Caco-2 (cell line): ENCODE measurements around the gene TTC21A. TPM values are rescaled to one million over a fixed set of nuclear protein-coding genes. Genes with fewer than 3 reads are reported as not detected.
"Not testable (repeated sequence)": the region's sequence is repeated elsewhere in the genome, so short reads cannot be mapped to it uniquely, and the experiment has no call there.

Experiments
- BruUV-seq: library from RNA; stranded (reverse); fragments of 400-500 nt; replicated peaks from 2 replicates; lab custom pipeline; 2021; lab: Mats Ljungman, UMichigan
- CTCF ChIA-PET: fragments of 300-600 bp; sonication (Branson Sonifier 250); formaldehyde crosslinking; loops from one replicate; lab custom pipeline; 2022; ENCODE audit warnings: antibody characterized with exemption; lab: Charles Lee
- POLR2A ChIA-PET: fragments of 300-600 bp; sonication (Branson Sonifier 250); formaldehyde crosslinking; loops from one replicate; lab custom pipeline; 2022; ENCODE audit warnings: antibody characterized with exemption; lab: Charles Lee
- DNase-seq, 2 experiments: peaks; one replicate each; pipeline versions ENCODE4 v3.0.0 to v3.0.0-alpha.2; 2020 to 2022
- H3K27me3 ChIP-seq: replicated peaks from 2 replicates; pipeline ENCODE4 v1.6.0; 2011; ENCODE audit warnings: low read length; ENCODE audit not compliant: control insufficient read depth, insufficient read depth
- H3K36me3 ChIP-seq: 2 replicates; pipeline ENCODE4 v1.5.1; 2011; ENCODE audit warnings: low read length; ENCODE audit not compliant: control insufficient read depth, insufficient read depth
- H3K4me1 ChIP-seq: fragments of 250-450 bp; sonication (Bioruptor Pico); 2 replicates; pipeline ENCODE4 v1.5.1; 2020; ENCODE audit warnings: mild to moderate bottlenecking
- H3K4me3 ChIP-seq: 2 replicates; pipeline ENCODE4 v1.5.1; 2011; ENCODE audit warnings: low read depth, mild to moderate bottlenecking, control low read depth, low read length
- H3K9me3 ChIP-seq: fragments of 250-450 bp; sonication (Bioruptor Pico); 2 replicates; pipeline ENCODE4 v1.5.1; 2020; ENCODE audit warnings: mild to moderate bottlenecking, moderate library complexity
- H3K27ac Mint-ChIP-seq: one replicate; pipeline ENCODE4 v1.8.0; 2022; ENCODE audit warnings: mixed read lengths; ENCODE audit not compliant: unreplicated experiment
- H3K27me3 Mint-ChIP-seq: one replicate; pipeline ENCODE4 v1.8.0; 2022; ENCODE audit warnings: mixed read lengths; ENCODE audit not compliant: insufficient read depth, unreplicated experiment
- H3K36me3 Mint-ChIP-seq: one replicate; pipeline ENCODE4 v1.8.0; 2022; ENCODE audit warnings: mild to moderate bottlenecking, mixed read lengths; ENCODE audit not compliant: insufficient read depth, unreplicated experiment
- H3K4me1 Mint-ChIP-seq: one replicate; pipeline ENCODE4 v1.8.0; 2022; ENCODE audit warnings: low read depth, mixed read lengths; ENCODE audit not compliant: unreplicated experiment
- H3K4me3 Mint-ChIP-seq: one replicate; pipeline ENCODE4 v1.8.0; 2022; ENCODE audit warnings: mild to moderate bottlenecking, moderate library complexity, mixed read lengths; ENCODE audit not compliant: unreplicated experiment
- H3K9me3 Mint-ChIP-seq: one replicate; pipeline ENCODE4 v1.8.0; 2022; ENCODE audit warnings: mixed read lengths; ENCODE audit not compliant: unreplicated experiment
- CTCF ChIP-seq, 2 experiments: fragments of 200-600 bp in 1 of 2; IDR thresholded peaks; 1 replicate in 1 of 2; 2 replicates in 1 of 2; pipeline versions ENCODE4 v1.5.1 to v1.8.0; 2011 to 2022; ENCODE audit warnings: antibody characterized with exemption in 1 of 2, control low read depth in 1 of 2, inconsistent platforms in 1 of 2, low read depth in 1 of 2, low read length in 1 of 2, mild to moderate bottlenecking in 1 of 2, moderate library complexity in 1 of 2; ENCODE audit not compliant: insufficient read depth in 1 of 2, severe bottlenecking in 1 of 2, unreplicated experiment in 1 of 2
- intact Hi-C: fragments of 100-400 bp; cut with micrococcal nuclease; formaldehyde crosslinking; loops from one replicate; pipeline ENCODE4 v1.10.0; 2022; ENCODE audit not compliant: unreplicated experiment
- total RNA-seq: library from RNA; stranded (reverse); gene quantifications from 2 replicates; pipeline ENCODE4 v1.2.3, GENCODE V29; 2022

TTC21A gene
- total RNA-seq, 1 experiment from 2014 or later, result 4.0 TPM

GRCh38 chr3:39169712-39170111, 62.2 kb downstream of the TTC21A start:
- Mint-ChIP-seq H3K27me3 (no peaks in the 10 kb centered on the region), H3K4me3 (no peak overlapping the region), H3K36me3 (peaks cover 2% of the 10 kb centered on the region), H3K4me1 (peaks cover 10% of the 10 kb centered on the region), H3K9me3 (peaks cover 4% of the 10 kb centered on the region), H3K27ac (no peak overlapping the region)
- ChIA-PET POLR2A (no interaction called here), CTCF (no interaction called here)
- peaks cover 8% of the 10 kb centered on the region for H3K4me1 ChIP-seq
- DNase-seq, result no peak
- H3K36me3 ChIP-seq, result no peaks in the 10 kb centered on the region
- H3K4me3 ChIP-seq, result no peak overlapping the region
- BruUV-seq, result no TSS peak
- intact Hi-C loops, result loop anchor here (2.0 kb wide), 1 partner anchor 15 kb away; no protein-coding TSS in a partner anchor
- TF ChIP-seq CTCF (IDR thresholded peaks at IDR 0.05; ENCODE audit: insufficient read depth in 1 of 2, low read depth in 1 of 2, low read length in 1 of 2, severe bottlenecking in 1 of 2, unreplicated experiment in 1 of 2), result no peak
- no peaks in the 10 kb centered on the region for H3K27me3 ChIP-seq
- H3K9me3 ChIP-seq, result no peaks in the 10 kb centered on the region

- Mint-ChIP-seq H3K36me3 (peaks cover 4% of the 10 kb centered on the region), H3K4me3 (no peak overlapping the region), H3K27me3 (no peaks in the 10 kb centered on the region), H3K9me3 (peaks cover 9% of the 10 kb centered on the region), H3K27ac (no peak overlapping the region), H3K4me1 (peaks cover 14% of the 10 kb centered on the region)
- no peaks in the 10 kb centered on the region for H3K36me3 ChIP-seq
- no peak for TF ChIP-seq CTCF (IDR thresholded peaks at IDR 0.05; ENCODE audit: insufficient read depth in 1 of 2, low read depth in 1 of 2, low read length in 1 of 2, severe bottlenecking in 1 of 2, unreplicated experiment in 1 of 2)
- peaks cover 8% of the 10 kb centered on the region for H3K4me1 ChIP-seq
- POLR2A ChIA-PET, result no interaction called here
- CTCF ChIA-PET, result no interaction called here
- DNase-seq, result no peak
- H3K9me3 ChIP-seq, result no peaks in the 10 kb centered on the region
- H3K4me3 ChIP-seq, result no peak overlapping the region
- BruUV-seq, result no TSS peak
- intact Hi-C loops, result no loop called here
- no peaks in the 10 kb centered on the region for H3K27me3 ChIP-seq
Measured at GRCh38 chr3:39170461-39170860, 63.0 kb downstream of the TTC21A start.

GRCh38 chr3:39170877-39171276, 63.4 kb downstream of the TTC21A start:
- H3K4me3 ChIP-seq, H3K27ac Mint-ChIP-seq, H3K4me3 Mint-ChIP-seq, DNase-seq, H3K36me3 Mint-ChIP-seq, H3K4me1 ChIP-seq, H3K27me3 ChIP-seq, H3K9me3 ChIP-seq, H3K9me3 Mint-ChIP-seq, CTCF ChIA-PET, intact Hi-C loops, H3K27me3 Mint-ChIP-seq, POLR2A ChIA-PET, BruUV-seq, H3K36me3 ChIP-seq: not testable (repeated sequence)
- H3K4me1 Mint-ChIP-seq, result peaks cover 17% of the 10 kb centered on the region

- peaks cover 9% of the 10 kb centered on the region for H3K9me3 Mint-ChIP-seq
- no peak for TF ChIP-seq CTCF (IDR thresholded peaks at IDR 0.05; ENCODE audit: insufficient read depth in 1 of 2, low read depth in 1 of 2, low read length in 1 of 2, severe bottlenecking in 1 of 2, unreplicated experiment in 1 of 2)
- BruUV-seq, result no TSS peak
- H3K36me3 Mint-ChIP-seq, result peaks cover 4% of the 10 kb centered on the region
- intact Hi-C loops, result no loop called here
- no peaks in the 10 kb centered on the region for H3K9me3 ChIP-seq
- H3K36me3 ChIP-seq, result no peaks in the 10 kb centered on the region
- H3K27me3 Mint-ChIP-seq, result no peaks in the 10 kb centered on the region
- no peak for DNase-seq
- peaks cover 4% of the 10 kb centered on the region for H3K4me1 ChIP-seq
- peaks cover 25% of the 10 kb centered on the region for H3K4me1 Mint-ChIP-seq
- no peak overlapping the region for H3K27ac Mint-ChIP-seq
- ChIA-PET POLR2A (no interaction called here), CTCF (interaction anchor here (2.1 kb wide), 1 partner anchor 116 kb away, joined by 10 read pairs; no protein-coding TSS in a partner anchor)
- no peaks in the 10 kb centered on the region for H3K27me3 ChIP-seq
- no peak overlapping the region for H3K4me3 Mint-ChIP-seq
- H3K4me3 ChIP-seq, result no peak overlapping the region
Measured at GRCh38 chr3:39171860-39172259, 64.4 kb downstream of the TTC21A start.
